SIG-M5 treated with dmso at 0.1 percent for 504 hours (cell line): Measurements from ENCODE around the gene TLCD2.
A peak's percentile ranks its signal among the peaks of the same experiment; 100 is the strongest.
"Not testable (repeated sequence)": the region's sequence is repeated elsewhere in the genome, so short reads cannot be mapped to it uniquely, and the experiment has no call there.

ENCODE experiments used
- DNase-seq: peaks from one replicate; lab custom pipeline; 2025; ENCODE audit not compliant: unreplicated experiment; lab: John Stamatoyannopoulos, UW

TLCD2 gene

GRCh38 chr17:1736348-1737281, 26.4 kb upstream of the TLCD2 start:
- DNase-seq = peak; percentile 11

GRCh38 chr17:1735834-1736347, 25.7 kb upstream of the TLCD2 start:
- DNase-seq = no peak

DNA sequence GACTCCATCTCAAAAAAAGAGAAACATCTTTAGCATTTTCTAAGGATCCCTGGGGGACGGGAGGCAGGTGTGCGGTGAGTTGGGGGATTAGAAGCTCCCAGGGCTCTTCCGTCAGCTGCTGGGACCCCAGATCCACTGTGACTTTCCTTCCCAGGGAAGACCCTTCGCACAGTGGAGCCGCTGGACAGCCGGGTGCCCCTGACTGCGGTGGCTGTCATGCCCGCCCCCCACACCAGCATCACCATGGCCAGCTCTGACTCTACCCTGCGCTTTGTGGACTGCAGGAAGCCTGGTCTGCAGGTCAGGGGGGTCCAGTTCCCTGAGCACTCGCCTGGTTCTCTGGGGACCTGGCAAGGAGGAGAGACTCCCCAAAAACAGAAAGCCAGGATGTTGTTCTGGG, 25.2 kb upstream of the TLCD2 start:
- DNase-seq = no peak

- DNase-seq = no peak
Observed at GRCh38 chr17:1733759-1734158, 23.6 kb upstream of the TLCD2 start.

- DNase-seq = no peak
Observed at GRCh38 chr17:1732833-1733321, 22.7 kb upstream of the TLCD2 start.

GRCh38 chr17:1732241-1732832, 22.2 kb upstream of the TLCD2 start:
- DNase-seq = no peak

DNA sequence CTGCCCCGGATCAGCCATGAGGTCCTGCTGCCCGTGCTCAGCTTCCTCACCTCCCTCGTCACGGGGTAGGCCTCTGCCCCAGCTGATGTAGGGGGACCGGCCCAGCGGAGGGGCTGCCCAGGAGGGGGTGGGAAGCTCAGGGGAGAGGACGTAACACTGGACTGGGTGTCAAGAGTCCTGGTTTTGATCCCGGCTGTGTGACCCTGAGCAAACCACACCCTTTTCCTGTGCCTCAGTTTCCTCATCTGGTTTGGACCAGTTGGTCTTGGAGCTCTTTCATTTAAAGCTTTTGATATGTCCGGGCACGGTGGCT, 21.0 kb upstream of the TLCD2 start:
- DNase-seq = no peak

GRCh38 chr17:1730326-1731193, 20.4 kb upstream of the TLCD2 start:
- DNase-seq = no peak

DNA sequence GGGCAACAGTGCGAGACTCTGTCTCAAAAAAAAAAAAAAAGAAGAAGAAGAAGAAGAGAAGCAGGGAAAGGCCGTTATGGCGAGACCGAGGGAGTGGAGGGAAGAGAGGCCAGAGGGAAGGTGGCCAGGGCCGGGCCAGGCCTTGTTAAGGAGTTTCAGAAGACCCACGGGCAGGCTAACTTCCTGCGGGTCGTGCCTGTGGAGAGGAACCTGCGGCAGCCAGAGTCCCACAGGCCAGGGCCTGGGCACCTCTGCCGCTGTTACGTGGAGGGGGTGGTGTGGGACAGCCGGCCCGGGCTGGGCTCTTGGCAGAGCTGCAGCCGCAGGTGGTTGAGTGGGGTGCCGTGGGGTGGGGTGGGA, 19.8 kb upstream of the TLCD2 start:
- DNase-seq = no peak

GRCh38 chr17:1727876-1728630, 17.9 kb upstream of the TLCD2 start:
- DNase-seq = no peak

- DNase-seq = no peak
Observed at GRCh38 chr17:1727258-1727789, 17.1 kb upstream of the TLCD2 start.

- no peak for DNase-seq
Observed at GRCh38 chr17:1726626-1727257, 16.6 kb upstream of the TLCD2 start.

DNA sequence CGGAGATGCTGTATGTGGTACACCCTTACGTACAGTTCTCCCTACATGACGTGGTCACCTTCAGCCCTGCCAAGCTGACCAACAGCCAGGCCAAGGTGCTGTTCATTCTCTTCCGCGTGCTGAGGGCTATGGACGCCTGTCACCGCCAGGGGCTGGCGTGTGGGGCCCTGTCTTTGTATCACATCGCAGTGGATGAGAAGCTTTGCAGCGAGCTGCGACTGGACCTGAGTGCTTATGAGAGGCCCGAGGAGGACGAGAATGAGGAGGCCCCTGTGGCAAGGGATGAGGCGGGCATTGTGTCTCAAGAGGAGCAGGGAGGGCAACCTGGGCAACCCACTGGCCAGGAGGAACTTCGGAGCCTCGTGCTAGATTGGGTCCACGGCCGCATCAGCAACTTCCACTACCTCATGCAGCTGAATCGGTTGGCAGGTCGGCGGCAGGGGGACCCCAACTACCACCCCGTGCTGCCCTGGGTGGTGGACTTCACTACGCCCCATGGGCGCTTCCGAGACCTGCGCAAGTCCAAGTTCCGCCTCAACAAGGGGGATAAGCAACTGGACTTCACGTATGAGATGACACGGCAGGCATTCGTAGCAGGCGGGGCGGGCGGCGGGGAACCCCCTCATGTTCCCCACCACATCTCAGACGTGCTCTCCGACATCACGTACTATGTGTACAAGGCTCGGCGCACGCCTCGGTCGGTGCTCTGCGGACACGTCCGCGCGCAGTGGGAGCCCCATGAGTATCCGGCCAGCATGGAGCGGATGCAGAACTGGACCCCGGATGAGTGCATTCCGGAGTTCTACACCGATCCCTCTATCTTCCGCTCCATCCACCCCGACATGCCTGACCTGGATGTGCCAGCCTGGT, 15.7 kb upstream of the TLCD2 start:
- DNase-seq = no peak

GRCh38 chr17:1724869-1725641, 14.9 kb upstream of the TLCD2 start:
- DNase-seq = no peak

DNA sequence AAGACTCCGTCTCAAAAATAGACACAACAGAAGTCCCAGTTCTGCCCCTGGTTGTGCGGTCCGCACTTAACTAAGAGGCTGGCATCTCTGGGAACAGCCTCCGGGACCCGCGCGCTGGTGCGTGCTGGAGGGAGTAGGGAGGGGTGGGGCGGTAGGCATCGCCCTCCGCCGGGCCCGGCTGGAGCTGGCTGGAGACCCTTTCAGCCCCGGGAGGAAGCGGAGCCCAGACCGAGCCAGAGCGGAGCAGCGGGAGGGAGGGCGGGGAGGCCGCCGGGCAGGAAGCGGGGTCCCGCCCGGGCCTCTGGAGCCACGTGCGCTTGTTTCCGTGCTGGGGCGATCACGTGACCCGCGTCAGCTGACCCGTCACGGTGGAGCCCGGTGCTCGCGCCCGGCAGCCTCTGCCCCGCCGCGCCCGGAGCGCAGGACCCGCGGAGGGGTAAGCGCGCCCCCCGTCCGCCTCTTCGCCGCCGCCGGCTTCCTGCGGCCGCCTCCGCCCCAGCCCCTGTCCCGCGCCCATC, 14.2 kb upstream of the TLCD2 start, which contains the start of gene WDR81:
Gene WDR81, plus strand, starts transcription at position 354 of the 518 bp plus-strand sequence. CDS start 256 bp downstream, outside the sequence.
- peak; percentile 73 for DNase-seq

DNA sequence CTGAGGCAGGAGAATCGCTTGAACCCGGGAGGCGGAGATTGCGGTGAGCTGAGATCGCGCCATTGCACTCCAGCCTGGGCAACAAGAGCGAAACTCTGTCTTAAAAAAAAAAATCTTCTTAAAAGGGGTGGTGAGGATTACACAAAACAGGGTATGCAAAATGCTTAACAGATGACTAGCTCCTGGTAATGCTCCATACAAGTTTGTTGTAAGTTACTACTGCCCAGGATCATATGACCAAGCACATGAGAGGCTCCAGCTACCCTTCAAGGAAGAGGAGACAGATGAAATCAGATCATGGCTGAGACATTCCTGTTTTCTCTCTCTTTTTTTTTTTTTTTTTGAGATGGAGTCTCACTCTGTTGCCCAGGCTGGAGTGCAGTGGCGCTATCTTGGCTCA, 11.8 kb upstream of the TLCD2 start:
- not testable (repeated sequence) for DNase-seq

GRCh38 chr17:1720856-1721386, 10.7 kb upstream of the TLCD2 start:
- peak; percentile 34 for DNase-seq
